ENCODE results near the gene STH.

- TF ChIP-seq RELB (IDR thresholded peaks at IDR 0.05; ENCODE audit: low read depth) (no peak), ZBTB40 (IDR thresholded peaks at IDR 0.05; ENCODE audit: borderline replicate concordance) (no peak), CTCF (IDR thresholded peaks at IDR 0.05 in 2 of 3, conservative IDR thresholded peaks at IDR 0.05 in 1 of 3; ENCODE audit: control insufficient read depth in 2 of 3, extremely low read depth in 1 of 3, insufficient read depth in 1 of 3, low read depth in 3 of 3, low read length in 3 of 3) (no peak), PKNOX1 (IDR thresholded peaks at IDR 0.05) (no peak), FOS (IDR thresholded peaks at IDR 0.05; ENCODE audit: borderline replicate concordance, extremely low read depth, insufficient read length) (no peak)
These were observed 40.7 kb upstream of the STH start for GRCh38 chr17:45958307-45958706.

Data from GM12878 (cell line).